ENCODE data around the gene LCE1C. TPM values are rescaled to one million over a fixed set of nuclear protein-coding genes. Genes with fewer than 3 reads are reported as not detected.

The LCE1C gene
- total RNA-seq, 1 experiment from 2014 or later: not detected

DNA sequence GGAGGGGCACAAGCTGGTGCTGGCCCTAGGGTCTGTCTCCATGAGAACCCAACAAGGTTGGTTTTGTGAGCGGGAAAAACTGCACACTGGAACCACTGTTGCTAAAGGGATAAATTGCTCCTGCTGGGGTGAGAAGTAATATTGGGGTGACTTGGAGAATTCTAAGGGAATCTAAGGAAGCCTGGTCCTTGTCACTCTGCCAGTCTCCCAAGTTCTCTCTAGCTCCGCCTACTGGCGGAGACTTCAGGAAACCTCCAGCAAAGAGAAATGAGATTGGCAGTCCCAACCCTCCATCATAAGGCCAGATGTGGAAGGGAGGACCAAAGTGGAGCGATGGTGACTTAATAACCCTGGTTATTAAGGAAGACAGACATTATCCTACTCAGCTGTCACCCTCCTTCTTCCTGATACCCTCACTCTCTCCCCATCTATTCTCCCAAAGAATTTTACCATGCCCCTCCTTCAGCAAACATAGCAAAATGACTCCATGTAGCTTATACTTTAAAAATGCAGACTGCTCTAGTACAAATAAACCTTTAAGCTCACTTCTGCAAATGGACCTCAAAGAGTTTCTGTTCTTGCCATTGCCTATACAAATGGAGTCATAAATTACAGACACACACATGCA, 28.8 kb downstream of the LCE1C start:
- no peaks in the 10 kb centered on the region for H3K27me3 ChIP-seq (ENCODE audit: control insufficient read depth, insufficient read depth, low read length)
- DNase-seq: peak; percentile 7
- H3K4me3 ChIP-seq (ENCODE audit: insufficient read depth, low read depth, low read length): no peak overlapping the region
- no peaks in the 10 kb centered on the region for H3K36me3 ChIP-seq (replicated peaks; ENCODE audit: control insufficient read depth, insufficient read depth, low read length)

DNA sequence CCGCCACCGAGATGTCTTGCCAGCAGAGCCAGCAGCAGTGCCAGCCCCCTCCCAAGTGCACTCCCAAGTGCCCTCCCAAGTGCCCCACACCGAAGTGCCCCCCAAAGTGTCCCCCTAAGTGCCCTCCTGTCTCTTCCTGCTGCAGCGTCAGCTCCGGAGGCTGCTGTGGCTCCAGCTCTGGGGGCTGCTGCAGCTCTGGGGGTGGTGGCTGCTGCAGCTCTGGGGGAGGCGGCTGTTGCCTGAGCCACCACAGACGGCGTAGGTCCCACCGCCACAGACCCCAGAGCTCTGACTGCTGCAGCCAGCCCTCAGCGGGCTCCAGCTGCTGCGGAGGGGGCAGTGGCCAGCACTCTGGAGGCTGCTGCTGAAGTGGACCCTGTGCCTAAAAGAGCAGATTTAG, 30.1 kb downstream of the LCE1C start:
- DNase-seq: peak; percentile 1
- no peaks in the 10 kb centered on the region for H3K36me3 ChIP-seq (replicated peaks; ENCODE audit: control insufficient read depth, insufficient read depth, low read length)
- no peak overlapping the region for H3K4me3 ChIP-seq (ENCODE audit: insufficient read depth, low read depth, low read length)
- no peaks in the 10 kb centered on the region for H3K27me3 ChIP-seq (ENCODE audit: control insufficient read depth, insufficient read depth, low read length)

DNA sequence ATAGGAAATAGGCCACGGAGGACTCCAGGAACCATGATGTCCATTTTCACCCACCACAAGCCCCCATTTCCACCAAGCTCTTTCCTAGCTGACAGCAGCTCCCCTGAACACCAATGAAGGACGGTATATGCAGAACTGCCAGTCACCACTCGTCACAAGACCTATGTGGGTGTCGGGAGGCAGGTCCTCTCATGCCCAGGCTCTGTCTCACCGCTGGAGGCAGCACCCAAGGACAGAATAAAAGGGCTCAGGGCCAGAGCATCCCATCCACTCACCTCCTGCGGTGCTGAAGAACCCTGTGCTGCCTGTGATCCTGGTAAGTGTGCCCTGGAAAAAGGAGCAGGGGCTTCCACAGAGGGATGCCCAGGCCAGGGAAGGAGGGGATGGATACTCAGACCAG, 31.6 kb downstream of the LCE1C start, which contains the start of gene LCE1F:
Gene LCE1F (plus strand): TSS at position 266 of the 400 bp plus-strand sequence. CDS start 1,232 bp downstream, outside the sequence.
- Histone ChIP-seq H3K4me3 (ENCODE audit: insufficient read depth, low read depth, low read length) (no peak within 1 kb of the TSS), H3K36me3 (replicated peaks; ENCODE audit: control insufficient read depth, insufficient read depth, low read length) (no peaks in the 10 kb centered on the region), H3K27me3 (ENCODE audit: control insufficient read depth, insufficient read depth, low read length) (no peaks in the 10 kb centered on the region)
- DNase-seq: no peak

DNA sequence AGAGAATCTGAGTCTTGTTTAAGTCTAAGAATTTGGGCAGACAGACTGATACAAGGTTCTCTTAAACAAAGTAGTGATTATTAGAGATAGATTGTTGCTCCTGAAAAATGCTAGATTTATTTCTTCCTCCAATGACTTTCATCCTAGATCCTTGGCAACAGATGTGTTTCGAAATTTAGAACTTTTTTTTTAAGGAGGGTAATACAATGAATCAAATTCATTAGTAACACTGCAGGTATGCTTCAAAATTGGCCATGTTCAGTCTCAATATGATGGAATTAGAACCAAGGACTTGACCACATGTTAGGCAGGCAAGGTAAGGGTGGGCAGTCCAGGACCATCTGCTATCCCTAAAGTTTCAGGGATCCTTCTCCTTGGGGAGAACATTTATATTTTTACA, 36.0 kb downstream of the LCE1C start:
- Histone ChIP-seq H3K27me3 (ENCODE audit: control insufficient read depth, insufficient read depth, low read length) (no peaks in the 10 kb centered on the region), H3K4me3 (ENCODE audit: insufficient read depth, low read depth, low read length) (no peak overlapping the region)

DNA sequence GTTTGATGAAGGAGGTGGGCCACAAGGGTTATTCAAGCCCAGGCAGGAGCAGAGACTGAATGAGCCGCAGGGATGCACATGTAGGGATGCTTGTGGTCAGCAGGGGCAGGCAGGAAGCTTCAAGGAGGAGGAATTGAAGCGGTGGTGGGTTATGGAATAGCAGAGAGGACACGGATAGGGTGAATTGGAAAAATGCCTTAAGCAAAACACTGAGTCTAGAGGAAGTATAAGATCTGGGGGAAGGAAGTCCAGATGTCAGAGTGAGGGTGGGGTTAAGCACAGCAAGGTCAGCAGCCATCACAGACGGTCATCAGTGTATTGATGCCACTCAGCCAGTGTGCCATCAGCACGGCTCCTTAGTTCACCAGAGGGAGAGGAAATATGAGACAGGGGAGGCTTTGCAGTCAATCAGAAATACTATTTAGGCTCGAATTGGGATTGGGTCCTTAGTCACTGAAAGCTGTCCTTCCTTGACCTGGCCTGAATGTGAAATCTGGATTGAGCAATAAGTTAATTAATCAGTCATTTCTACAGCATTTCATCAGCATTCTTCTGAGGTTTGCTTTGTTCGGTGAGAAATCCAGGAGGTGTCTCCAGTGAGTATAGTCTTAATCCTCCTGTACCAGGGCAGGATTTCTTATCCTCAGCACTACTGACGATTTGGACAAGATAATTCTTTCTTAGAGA, 37.5 kb downstream of the LCE1C start:
- Histone ChIP-seq H3K4me3 (ENCODE audit: insufficient read depth, low read depth, low read length) (no peak overlapping the region), H3K36me3 (replicated peaks; ENCODE audit: control insufficient read depth, insufficient read depth, low read length) (no peaks in the 10 kb centered on the region), H3K27me3 (ENCODE audit: control insufficient read depth, insufficient read depth, low read length) (no peaks in the 10 kb centered on the region)
- DNase-seq: no peak

More for the DNA sequence above, 36.0 kb downstream of the LCE1C start:
- DNase-seq: no peak
- no peaks in the 10 kb centered on the region for H3K36me3 ChIP-seq (replicated peaks; ENCODE audit: control insufficient read depth, insufficient read depth, low read length)

DNA sequence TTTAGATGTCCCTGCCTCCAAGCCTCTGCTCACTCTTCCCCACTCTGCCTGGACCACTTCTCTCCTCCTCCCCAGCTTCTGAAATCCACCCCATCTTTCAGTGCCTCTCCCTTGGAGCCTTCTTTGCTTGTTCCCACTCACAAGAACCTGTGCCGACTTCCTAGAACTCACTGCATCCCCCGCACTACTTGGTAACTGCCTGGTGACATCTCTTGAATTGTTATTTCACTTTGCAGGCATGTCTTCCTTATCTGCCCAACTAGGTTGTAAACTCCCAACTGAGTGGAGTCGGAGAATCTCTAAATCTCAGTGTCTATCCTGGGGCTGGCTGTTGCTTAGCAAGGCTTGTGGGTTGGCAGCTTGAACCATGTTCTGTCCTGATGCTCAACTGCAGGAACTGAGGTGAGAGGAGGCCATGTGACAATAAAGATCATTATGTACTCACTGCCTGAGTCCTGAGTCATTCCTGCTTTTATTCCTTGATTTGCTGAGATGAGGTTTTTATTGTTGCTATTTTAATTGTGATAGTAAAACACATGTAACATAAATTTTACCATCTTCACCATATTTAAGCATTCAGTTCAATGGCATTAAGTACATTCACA, 44.7 kb downstream of the LCE1C start:
- Histone ChIP-seq H3K27me3 (ENCODE audit: control insufficient read depth, insufficient read depth, low read length) (no peaks in the 10 kb centered on the region), H3K4me3 (ENCODE audit: insufficient read depth, low read depth, low read length) (no peak overlapping the region), H3K36me3 (replicated peaks; ENCODE audit: control insufficient read depth, insufficient read depth, low read length) (no peaks in the 10 kb centered on the region)
- no peak for DNase-seq

- H3K27me3 ChIP-seq (ENCODE audit: control insufficient read depth, insufficient read depth, low read length): no peaks in the 10 kb centered on the region
- H3K36me3 ChIP-seq (replicated peaks; ENCODE audit: control insufficient read depth, insufficient read depth, low read length): no peaks in the 10 kb centered on the region
- H3K4me3 ChIP-seq (ENCODE audit: insufficient read depth, low read depth, low read length): no peak overlapping the region
- no peak for DNase-seq
Measured at GRCh38 chr1:152760551-152761190, 45.8 kb downstream of the LCE1C start.

- no peaks in the 10 kb centered on the region for H3K27me3 ChIP-seq (ENCODE audit: control insufficient read depth, insufficient read depth, low read length)
- H3K36me3 ChIP-seq (replicated peaks; ENCODE audit: control insufficient read depth, insufficient read depth, low read length): no peaks in the 10 kb centered on the region
- H3K4me3 ChIP-seq (ENCODE audit: insufficient read depth, low read depth, low read length): no peak overlapping the region
- DNase-seq: no peak
Measured at GRCh38 chr1:152759453-152760173, 46.8 kb downstream of the LCE1C start.

- Histone ChIP-seq H3K4me3 (ENCODE audit: insufficient read depth, low read depth, low read length) (no peak overlapping the region), H3K36me3 (replicated peaks; ENCODE audit: control insufficient read depth, insufficient read depth, low read length) (no peaks in the 10 kb centered on the region), H3K27me3 (ENCODE audit: control insufficient read depth, insufficient read depth, low read length) (no peaks in the 10 kb centered on the region)
- DNase-seq: no peak
Measured at GRCh38 chr1:152758636-152759035, 47.8 kb downstream of the LCE1C start.

GRCh38 chr1:152757747-152758146, 48.7 kb downstream of the LCE1C start, which contains the start of gene KPRP:
KPRP (plus strand) TSS chr1:152758025; CDS start chr1:152759589, 1,564 bp downstream.
- Histone ChIP-seq H3K27me3 (ENCODE audit: control insufficient read depth, insufficient read depth, low read length) (no peaks in the 10 kb centered on the region), H3K36me3 (replicated peaks; ENCODE audit: control insufficient read depth, insufficient read depth, low read length) (no peaks in the 10 kb centered on the region), H3K4me3 (ENCODE audit: insufficient read depth, low read depth, low read length) (no peak within 1 kb of the TSS)
- DNase-seq: no peak

GRCh38 chr1:152756872-152757271, 49.6 kb downstream of the LCE1C start:
- no peak for DNase-seq
- no peak overlapping the region for H3K4me3 ChIP-seq (ENCODE audit: insufficient read depth, low read depth, low read length)
- H3K36me3 ChIP-seq (replicated peaks; ENCODE audit: control insufficient read depth, insufficient read depth, low read length): no peaks in the 10 kb centered on the region
- H3K27me3 ChIP-seq (ENCODE audit: control insufficient read depth, insufficient read depth, low read length): no peaks in the 10 kb centered on the region
